Neural cell (in vitro differentiated cells): ENCODE data around the gene HES4.

Source experiments
- RAD21 ChIP-seq: fragments of 450-650 bp; conservative IDR thresholded peaks from 2 replicates; pipeline ENCODE4 v1.6.1; 2014; ENCODE audit warnings: antibody characterized with exemption, mild to moderate bottlenecking, moderate library complexity
- TF ChIP-seq, protein P1 (sequence below): fragments of 450-650 bp; IDR thresholded peaks from 2 replicates; pipeline ENCODE4 v1.5.1; 2014; ENCODE audit warnings: antibody characterized with exemption, mild to moderate bottlenecking, moderate library complexity; ENCODE audit not compliant: poor library complexity, severe bottlenecking

- TF ChIP-seq, protein P1, sequence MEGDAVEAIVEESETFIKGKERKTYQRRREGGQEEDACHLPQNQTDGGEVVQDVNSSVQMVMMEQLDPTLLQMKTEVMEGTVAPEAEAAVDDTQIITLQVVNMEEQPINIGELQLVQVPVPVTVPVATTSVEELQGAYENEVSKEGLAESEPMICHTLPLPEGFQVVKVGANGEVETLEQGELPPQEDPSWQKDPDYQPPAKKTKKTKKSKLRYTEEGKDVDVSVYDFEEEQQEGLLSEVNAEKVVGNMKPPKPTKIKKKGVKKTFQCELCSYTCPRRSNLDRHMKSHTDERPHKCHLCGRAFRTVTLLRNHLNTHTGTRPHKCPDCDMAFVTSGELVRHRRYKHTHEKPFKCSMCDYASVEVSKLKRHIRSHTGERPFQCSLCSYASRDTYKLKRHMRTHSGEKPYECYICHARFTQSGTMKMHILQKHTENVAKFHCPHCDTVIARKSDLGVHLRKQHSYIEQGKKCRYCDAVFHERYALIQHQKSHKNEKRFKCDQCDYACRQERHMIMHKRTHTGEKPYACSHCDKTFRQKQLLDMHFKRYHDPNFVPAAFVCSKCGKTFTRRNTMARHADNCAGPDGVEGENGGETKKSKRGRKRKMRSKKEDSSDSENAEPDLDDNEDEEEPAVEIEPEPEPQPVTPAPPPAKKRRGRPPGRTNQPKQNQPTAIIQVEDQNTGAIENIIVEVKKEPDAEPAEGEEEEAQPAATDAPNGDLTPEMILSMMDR = no peak
- no peak for TF ChIP-seq RAD21
Measured at GRCh38 chr1:1024149-1024770, 24.4 kb upstream of the HES4 start.
